IPS-11a (cell line): ENCODE data around the gene PADI2.

ENCODE experiments used
- H3K4me3 ChIP-seq: one replicate; pipeline ENCODE4 v1.5.1; 2013; ENCODE audit warnings: low read depth, low read length, control low read depth

The PADI2 gene

DNA sequence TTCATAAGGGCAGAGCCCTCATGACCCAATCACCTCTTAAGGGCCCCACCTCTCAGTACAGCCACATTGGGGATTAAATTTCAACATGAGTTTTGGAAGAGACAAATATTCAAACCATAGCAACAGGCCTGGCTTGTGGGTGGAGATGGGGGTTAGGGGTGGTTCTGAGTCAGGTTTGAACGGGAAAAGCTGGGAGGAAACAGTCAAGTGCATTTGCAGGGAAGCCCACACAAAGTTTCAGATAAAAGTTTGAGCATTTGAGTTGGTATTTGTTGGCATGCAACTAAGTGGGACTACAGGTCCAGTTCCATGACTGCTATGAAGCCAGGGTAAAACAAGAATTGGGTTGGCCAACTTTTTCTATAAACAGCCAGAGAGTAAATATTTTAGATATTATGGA, 21.0 kb upstream of the PADI2 start:
- no peak overlapping the region for H3K4me3 ChIP-seq

DNA sequence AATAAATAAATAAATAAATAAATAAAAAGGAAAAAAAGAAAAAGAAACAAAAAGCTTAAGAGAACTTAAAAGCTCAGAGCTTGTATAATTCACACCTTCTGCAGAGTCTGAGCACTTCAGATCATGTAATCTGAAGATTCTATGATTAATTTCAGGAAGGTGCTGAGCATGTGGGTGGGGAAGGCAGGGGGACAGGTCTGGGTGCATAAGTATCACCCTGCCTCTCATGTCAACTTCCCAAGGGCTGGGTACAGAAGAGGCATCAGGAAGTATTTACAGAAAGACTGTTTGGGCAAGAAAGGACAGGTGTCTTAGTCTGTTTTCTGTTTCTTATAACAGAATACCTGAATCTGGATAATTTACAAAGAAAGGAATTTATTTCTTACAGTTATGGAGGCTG, 20.4 kb upstream of the PADI2 start:
- H3K4me3 ChIP-seq = no peak overlapping the region

DNA sequence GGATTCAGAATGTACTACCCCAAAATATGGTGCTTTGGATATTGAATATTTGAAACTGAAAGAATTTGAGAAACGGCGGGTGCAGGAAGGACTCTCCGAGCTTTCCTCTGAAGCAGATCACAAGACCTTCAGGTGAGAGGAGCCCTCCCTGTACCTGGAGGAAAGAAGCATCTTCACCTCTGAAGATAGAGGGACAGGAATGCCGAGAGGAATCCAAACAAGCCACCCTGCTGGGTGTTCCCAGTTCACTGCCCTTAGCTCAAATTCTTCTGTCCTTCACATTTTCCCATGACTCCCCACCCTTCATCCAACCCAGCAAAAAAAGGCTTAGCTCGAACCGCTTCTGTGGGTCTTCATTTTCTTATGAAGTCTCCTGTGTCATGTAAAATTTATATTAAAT, 18.2 kb upstream of the PADI2 start:
- H3K4me3 ChIP-seq = no peak overlapping the region

DNA sequence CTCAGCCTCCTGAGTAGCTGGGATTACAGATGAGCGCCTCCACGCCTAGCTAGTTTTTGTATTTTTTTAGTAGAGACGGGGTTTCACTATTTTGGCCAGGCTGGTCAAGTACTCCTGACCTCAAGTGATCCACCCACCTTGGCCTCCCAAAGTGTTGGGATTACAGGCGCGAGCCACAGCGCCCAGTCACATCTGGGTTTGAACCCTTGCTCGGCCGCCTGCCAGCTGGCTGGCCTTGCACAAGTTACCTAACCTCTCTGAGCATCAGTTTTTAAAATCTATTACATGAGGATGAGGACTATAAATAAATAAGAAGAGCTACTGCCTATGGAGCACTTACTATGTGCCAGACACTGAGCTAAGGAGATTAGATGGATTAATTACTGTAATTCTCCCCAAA, 17.7 kb upstream of the PADI2 start:
- no peak overlapping the region for H3K4me3 ChIP-seq

DNA sequence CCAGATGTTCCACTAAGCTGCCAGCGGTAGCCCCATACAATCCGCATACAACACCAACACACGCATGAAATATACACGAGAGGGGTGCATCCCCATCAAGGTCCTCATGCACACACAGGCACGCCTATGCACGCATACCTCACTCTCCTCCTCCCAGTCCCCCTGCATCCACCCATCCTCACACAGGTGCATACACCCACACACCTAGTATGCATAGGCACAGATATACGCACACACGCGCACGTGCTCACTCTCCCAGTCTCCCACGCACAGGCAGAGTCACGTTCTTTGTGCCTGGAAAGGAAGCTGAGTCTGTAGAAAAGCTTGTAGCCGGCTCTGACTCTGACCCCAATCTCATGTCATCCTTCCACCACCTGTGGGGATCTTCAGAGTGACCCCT, 16.9 kb upstream of the PADI2 start:
- no peak overlapping the region for H3K4me3 ChIP-seq

DNA sequence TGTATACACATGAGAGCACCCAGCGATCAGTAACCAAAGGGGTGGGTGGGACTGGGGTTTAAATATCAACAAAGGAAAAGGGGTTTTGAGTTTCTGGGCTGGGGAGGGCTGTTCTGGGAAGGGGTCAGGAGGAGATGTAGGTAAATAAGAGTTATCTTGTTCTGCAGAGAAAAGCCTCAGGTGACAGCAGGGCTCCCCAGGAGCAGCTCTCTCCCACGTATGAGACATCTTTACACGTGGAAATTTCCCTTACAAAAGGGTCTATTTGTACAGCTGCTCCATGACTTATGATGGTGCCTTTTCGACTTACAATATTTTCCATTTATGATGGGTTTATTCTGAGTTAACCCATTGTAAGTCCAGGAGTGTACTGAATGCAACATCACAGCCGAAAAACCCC, 16.3 kb upstream of the PADI2 start:
- no peak overlapping the region for H3K4me3 ChIP-seq

DNA sequence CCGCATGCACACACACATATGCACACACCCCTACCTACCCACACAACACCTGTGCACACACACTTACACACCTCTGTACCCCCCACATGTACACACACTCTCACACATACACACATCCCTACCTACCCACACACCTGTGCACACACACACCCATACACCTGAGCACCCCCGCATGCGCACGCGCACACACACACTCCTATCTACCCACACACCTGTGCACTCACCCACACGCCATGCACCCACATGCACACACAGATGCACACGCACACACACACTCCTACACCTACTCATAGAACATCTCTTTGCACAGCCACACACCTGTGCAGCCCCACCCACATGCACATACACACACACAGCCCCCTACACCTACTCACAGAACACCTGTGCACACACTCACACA, 15.5 kb upstream of the PADI2 start:
- H3K4me3 ChIP-seq = no peak overlapping the region

DNA sequence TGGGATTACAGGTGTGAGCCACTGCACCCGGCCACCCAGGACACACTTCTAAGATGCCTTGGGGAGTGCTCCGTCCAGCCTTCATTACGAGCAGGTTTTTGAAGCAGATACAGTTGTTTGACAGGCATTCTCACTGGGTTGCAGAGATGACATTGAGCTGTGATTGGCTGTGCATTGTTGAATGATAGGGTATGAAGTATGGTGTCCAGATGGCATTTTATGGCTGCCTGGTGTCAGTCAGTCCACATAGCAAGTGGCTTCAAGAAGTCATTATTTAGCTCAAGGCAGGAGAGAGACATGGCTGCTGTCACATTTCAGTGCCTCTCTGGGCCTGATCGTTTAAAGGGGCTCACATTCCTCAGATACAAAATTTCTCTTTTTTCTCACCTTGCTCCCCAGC, 14.8 kb upstream of the PADI2 start:
- H3K4me3 ChIP-seq = no peak overlapping the region

DNA sequence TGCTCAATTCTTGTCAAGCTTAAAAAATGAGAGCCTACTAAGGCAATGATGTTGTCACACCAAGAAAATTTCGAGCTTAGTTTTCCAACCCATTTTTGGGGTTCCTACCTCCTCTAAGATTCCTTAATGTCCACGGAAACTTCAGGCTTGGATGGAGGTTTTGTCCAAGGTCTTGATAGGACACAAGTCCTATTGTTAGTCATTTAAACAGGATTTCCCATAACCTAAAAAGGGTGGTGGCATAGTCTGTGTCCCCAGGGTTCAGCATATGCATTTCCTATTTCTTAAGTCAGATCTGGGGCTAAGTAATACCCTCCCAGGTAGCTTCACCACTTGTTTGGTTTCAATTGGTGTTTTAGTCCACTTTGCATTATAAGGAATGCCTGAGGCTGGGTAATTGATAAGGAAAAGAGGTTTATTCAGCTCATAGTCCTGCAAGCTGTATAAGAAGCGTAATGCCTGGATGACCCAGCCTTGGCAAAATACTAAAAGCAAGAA, 10.9 kb upstream of the PADI2 start:
- H3K4me3 ChIP-seq = no peak overlapping the region

DNA sequence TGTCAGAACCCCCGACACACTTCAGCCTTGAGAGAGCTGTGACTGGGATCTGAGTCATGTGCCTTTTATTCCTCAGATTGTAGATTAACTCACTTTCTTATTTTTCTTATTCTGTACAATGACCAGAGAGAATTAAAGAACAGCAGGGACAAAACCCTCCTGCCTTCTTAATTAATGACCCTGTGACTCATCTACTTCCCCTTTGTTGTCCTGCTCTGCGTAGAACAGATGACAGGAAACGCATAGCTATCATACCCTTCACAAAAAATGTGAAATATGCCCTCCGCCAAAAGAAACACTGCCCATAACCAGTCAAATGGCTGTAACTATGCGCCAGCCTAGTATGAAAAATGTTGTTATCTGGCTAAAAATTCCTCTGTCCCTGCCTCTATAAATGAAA, 9.1 kb upstream of the PADI2 start:
- no peak overlapping the region for H3K4me3 ChIP-seq

DNA sequence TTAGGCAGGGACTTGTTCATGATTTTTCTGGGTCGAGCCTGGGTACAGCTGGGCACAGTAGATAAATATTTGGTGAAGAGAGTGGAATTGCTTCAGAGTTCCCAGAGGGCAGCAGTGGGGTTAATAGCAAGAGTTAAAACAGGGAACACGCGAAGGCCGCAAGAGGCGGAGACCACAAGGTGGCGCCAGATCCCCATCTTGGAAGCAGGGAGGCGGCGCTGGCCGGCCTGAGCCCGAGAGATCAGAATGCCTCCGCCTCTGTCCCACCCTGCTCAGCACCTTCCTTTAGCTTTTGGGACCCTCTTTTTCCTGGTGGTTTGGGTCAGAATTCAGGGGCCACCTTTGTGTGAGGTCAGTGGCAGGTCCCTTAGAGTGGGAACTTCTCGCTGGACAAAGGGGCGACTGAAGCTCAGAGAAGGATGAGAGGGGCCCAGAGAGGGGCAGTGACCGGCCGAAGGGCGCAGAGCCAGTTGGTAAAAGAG, 6.5 kb upstream of the PADI2 start:
- H3K4me3 ChIP-seq = no peak overlapping the region

DNA sequence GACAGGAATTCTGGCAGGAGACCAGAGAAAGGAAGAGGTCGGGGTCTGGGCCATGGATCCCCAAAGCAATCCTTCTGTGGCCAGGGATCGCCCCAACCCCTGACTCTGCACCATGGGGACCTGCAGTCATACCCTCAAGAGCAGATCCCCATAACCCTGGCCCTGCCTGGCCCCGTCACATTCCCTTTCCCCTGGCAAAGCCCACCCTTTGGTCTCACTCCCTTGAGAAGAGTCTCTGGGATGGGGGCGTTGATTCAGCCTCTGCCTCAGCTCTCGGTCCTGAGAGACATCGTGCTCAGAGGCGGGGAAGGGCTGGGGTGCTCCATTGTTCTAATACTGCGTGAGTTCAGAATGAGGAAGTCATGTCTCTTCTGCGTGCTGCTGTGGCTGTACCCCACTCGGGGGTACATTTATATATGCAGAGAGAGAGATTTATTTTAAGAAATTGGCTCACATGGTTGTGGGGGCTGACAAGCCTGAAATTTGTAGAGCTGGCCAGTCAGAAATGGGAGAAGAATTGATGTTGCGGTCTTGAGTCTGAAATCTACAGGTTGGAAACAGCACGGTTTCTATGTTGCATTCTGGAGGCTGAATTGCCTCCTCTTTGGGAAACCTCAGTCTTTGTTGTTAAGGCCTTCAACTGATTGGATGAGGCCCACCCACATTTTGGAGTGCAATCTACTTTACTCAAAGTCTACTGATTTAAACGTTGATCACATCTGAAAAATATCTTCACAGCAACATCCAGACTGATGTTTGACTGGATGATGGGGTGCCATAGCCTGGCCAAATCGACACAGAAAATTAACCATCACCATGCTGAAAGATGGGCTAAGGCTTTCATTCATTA, 4.2 kb upstream of the PADI2 start:
- H3K4me3 ChIP-seq = no peak overlapping the region

DNA sequence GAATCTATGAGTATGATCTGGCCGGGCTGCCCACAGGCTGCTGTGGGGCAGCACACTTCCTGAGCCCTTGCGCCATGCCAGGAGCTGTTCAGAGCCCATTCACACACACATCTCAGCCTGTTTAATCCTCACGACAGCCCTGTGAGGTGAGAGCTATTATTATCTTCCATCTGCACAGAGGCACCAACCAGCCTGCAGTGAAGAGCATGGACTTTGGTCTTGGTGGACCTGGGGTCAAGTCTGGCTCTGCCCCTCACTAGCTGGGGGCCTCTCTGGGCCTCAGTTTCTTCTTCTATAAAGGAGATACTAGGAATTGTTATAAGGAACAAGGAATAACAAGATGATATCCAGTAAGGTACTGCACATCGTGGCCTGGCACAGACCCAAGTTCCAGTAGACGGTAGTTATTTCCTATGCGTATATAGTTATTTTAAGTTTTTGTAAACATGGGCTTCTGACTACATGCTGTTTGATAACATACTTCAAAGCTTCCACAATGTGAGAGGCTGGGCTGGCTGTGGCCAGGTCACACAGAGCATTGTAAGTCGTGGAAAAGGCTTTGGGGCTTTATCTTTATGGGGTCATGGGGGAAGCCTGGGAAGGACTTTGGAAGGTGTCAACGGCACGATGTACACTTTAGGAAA, 3.4 kb upstream of the PADI2 start:
- H3K4me3 ChIP-seq = no peak overlapping the region

DNA sequence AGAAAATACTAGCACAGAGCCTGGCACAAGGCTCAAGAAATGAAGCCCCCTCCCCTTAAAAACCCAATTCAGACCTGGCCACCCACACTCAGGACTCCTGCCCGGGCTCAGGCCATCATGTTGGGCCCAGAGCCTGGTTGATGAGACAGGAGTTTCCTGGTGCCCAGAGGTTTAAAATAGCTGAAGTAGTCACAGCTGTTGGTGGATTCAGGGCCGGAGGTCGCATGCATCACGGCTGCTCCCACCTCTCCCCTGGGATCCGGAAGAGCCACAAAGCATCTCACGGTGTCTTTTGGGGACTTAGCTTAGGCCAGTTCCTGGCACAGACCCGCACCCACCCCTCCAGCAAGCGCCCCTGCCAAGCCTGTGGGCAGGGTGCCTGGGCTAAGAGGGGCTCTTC, 2.6 kb upstream of the PADI2 start:
- H3K4me3 ChIP-seq = no peak overlapping the region

DNA sequence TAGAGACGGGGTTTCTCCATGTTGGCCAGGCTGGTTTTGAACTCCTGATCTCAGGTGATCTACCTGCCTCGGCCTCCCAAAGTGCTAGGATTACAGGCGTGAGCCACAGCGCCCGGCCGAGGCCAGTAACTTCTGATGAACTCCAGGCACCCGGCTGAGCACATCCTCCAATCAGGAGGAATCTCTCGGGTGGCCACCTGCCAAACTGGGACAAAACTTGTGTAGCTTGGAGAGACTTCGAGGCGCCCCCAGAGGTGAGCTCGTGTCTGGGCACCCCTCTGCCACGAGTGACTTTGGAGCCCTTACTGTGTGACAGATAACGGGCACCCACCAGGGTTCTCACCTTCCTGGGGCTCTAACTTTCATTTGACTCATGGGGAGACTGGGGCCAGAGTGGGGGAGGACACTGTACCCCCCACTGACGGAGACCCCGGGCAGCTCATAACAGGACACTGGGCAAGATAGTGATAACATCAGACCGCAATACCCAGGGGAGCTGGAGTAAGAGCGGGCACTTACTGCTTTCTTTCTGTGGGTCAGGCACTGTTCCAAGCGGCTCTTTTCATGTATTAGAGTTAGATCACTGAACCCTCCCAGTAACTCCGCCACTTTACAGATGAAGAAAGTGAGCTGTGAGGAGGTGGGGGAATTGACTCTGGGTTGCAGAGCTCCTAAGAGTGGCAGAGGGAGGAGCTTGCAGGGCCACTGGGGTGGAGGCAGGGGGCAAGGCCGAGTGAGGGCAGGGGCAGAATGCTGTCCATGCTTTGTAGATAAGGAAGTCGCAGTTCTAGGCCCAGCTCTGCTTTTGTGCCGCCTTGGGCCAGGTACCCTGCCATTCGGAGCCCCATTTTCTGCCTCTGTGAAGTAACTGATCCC, 1.9 kb upstream of the PADI2 start:
- H3K4me3 ChIP-seq = no peak overlapping the region

DNA sequence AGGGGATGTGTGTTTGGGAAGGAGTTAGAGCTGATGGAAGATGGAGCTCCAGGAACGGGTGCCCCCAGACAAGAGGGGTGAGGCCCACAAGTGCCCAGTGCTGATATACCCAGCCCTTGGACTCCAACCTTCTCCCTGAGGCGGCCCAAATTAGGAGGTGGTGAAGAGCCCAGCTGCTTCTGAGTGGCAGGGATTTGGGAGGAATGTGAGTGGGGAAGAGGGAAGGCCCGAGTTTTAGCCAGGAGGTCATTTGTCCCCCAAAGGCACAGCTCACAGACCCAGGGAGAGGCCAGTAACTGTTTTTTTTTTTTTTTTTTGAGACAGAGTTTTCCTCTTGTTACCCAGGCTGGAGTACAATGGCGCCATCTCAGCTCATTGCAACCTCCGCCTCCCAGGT, 1.2 kb upstream of the PADI2 start:
- no peak overlapping the region for H3K4me3 ChIP-seq

DNA sequence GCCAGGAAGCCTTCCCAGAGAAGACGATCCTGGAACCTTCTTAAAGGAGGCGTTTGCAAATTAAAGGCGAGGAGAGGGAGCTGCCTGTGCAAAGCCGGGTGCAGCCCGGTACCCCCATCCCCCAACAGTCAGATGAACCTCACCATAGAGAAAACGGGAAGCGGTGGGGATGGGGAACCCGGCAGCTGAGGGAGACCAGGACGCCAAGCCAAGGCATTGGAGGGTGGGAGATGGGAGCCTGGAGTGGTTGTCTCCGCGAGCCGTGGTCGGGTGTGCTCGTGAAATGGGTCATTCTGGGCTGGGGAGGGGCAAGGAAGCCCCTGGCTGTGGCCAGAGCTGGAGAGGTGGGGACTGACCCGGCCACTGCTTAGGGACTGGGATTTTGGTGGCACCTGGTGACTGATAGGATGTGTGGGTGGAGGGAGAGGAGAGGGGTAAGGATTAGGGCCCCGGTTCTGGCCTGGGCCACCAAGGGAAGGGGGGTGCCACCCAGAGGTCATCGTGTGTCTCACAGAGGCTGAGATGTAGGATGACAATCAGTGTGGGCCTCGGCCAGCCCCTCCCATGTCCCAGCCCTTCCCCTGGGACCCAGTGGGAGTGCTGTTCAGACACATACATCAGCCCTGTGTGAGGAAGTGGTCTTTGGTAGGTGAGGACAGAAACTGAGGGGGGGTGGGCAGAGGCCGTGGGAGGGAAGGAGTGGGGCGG, 676 bp upstream of the PADI2 start:
- H3K4me3 ChIP-seq = peak overlapping the region; percentile 69

DNA sequence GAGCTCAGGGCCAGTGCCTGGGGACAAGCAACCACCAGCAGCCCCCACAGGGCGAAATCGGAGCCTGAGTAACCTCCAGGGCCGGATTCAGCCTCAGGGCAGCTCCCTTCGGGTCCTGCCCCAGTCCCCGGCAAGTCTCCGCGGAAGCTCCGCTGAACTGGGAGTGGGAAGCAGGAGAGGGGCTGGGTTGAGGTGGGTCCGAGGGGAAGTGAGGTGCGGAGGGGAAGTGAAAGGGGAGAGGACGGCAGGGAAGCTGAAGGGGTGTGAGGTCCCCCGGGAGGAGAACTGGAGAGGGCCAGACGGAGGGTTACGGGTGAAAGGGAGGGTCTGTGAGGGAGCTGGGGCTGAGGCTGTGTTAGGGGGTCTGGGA, 560 bp downstream of the PADI2 start:
- peak overlapping the region; percentile 69 for H3K4me3 ChIP-seq

DNA sequence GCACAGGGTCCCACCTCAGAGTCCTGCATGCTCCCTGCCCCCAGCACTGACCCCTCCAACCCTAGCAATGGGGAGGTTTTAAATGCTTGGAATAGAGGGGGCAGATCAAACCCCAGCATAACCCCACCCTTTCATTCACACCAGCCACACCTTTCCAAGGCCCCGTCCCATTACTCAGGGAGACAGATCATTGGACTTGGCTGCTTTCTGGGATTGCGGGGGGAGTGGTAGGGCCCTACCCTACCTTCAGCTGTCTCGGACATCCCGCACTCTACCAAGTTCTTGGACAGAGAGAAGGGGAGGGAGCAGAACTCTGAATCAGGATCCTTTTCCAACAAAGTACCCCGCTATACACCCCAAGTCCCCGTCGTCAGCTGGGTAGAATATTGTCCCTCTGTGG, 983 bp downstream of the PADI2 start:
- H3K4me3 ChIP-seq = peak overlapping the region; percentile 69

DNA sequence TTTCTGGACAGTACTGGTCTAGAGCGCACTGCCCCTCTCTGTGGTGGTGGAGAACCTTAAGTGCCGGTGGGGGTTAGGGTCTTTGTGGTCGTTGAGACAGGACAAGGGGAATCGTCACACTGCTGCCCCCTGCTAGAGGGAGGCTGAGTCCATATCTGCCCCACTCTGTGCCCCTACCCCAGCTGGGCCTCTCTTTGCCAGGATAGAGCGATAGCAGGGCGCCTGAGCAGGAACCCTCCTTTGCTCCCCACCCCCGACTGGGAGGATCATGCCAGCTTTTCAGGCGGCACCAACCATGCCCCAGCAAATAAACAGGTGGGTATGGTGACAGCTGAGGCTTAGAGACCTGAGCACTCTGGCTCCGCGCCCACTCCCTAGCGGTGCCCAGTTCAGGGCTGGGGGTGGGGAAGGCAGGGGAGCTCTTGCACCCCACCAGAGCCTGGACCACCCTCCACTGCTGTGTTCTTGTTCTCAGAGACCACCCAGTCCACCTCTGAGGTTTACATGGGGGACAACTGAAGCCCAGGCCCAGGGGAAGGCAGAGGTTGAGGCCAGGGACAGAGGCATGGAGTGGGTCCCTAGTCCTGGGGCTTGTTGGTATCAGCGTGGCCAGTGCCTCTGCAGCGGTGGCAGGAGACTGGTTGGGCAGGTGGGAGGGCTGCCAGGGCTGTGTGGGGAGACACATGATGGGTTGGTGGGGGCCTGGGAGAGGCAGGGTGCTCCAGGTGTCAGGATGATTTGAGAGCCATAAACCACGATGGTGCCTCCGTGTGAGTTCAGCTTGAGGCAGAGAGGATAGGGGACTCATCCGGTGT, 1.6 kb downstream of the PADI2 start:
- H3K4me3 ChIP-seq = no peak overlapping the region
